GM12801 (cell line): ENCODE results near the gene TMEM213.

ENCODE experiments used
- TF ChIP-seq, protein P1 (sequence below): IDR thresholded peaks from one replicate; pipeline ENCODE4 v1.5.1; 2011; ENCODE audit warnings: control low read depth; ENCODE audit not compliant: insufficient read length; ENCODE audit errors: extremely low read depth

TMEM213 gene

DNA sequence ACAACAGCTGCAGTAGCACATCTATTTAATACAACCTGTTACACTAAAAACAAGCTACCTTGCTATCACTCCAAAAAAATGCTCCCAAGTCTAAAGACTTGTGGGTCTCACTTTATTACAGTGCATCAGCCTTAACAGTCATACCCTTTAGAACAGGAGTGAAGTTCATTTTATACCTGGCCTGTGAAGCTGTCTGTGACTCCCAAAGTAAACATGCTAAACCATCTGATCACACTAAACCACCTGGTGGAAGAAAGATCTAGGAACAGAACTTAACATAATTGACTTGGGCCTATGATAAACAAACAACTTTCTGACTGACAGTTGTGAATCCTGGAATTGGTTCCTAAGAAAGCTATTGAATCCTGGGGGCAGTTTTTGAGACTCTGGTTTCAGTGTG, 81.1 kb downstream of the TMEM213 start:
- TF ChIP-seq, protein P1, sequence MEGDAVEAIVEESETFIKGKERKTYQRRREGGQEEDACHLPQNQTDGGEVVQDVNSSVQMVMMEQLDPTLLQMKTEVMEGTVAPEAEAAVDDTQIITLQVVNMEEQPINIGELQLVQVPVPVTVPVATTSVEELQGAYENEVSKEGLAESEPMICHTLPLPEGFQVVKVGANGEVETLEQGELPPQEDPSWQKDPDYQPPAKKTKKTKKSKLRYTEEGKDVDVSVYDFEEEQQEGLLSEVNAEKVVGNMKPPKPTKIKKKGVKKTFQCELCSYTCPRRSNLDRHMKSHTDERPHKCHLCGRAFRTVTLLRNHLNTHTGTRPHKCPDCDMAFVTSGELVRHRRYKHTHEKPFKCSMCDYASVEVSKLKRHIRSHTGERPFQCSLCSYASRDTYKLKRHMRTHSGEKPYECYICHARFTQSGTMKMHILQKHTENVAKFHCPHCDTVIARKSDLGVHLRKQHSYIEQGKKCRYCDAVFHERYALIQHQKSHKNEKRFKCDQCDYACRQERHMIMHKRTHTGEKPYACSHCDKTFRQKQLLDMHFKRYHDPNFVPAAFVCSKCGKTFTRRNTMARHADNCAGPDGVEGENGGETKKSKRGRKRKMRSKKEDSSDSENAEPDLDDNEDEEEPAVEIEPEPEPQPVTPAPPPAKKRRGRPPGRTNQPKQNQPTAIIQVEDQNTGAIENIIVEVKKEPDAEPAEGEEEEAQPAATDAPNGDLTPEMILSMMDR, result no peak

DNA sequence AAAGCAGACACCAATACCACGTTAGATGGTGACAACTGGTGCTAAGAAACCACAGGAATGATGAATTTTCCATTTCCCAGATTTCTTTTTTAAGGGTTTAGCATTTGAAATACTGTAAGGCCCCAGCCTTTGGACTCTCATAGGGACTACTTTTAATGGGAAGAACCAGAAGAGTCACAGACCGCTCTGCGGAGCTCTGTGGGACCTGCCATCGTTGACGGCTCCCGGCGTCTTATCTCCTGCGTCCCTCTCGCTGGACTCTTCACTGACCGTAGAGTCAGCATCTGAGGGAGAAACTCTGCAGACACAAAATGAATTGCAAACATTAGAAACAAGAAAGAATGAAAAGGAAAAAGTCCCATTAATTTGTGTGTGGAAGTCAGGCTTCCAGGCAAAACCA, 81.6 kb downstream of the TMEM213 start:
- TF ChIP-seq, protein P1, result no peak

DNA sequence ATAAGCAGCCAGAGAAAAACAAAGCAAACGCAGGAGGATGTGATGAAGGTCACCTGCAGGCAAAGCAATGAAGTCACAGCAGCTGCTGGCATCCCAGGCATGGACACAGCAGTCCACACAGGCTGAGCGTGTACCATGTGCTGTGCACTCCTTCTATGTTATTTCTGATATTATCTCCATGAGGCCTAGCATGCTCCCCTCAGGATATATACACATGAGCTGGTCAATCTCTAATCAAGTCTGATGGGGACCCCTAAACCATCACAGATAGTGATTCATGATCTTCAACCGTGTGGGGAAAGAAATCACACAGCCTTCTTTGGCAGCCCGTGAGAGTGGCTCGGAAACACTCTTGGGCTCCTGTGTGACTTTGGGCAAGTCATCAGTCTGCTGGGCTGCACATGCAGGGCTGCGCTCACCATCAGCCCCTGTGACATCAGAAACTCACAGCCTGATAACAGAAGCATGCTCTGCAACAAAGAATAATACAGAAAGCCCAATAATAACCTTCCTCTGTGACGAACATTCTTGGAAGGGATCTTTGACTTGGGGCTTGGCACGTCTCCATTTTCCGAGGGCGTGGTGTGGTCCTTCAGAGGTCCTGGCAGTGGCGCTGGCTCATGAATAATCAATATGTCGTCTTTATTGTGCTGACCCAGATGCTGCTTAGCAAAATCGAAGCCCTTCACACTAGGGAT, 83.2 kb downstream of the TMEM213 start:
- TF ChIP-seq, protein P1, result no peak

DNA sequence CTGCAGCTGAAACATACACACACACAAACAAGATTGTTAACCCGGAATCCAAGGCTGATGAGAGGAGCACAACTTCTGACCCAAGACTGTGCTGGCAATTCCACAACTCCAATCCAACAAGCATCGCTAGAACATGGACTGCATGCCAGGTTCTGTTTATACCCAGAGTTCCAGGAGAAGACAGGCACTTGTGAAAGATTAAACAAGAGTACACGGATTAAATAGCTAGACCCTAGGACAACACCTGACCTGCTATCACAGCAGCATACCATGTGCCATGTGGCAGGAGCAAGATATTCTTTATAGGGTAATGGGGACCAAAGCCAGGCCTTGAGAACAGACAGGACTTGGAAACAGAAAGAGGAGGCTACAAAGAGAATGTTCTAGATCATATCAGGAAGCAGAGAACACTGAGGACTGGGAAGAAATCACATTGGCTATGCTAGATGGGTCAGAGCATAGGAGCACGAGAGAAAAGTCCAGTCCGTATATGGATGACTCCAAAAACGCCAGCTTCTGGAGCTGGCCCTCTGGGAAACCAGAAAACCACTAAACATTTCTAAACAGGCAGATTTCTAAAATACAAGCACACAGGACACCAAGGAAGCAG, 83.9 kb downstream of the TMEM213 start:
- TF ChIP-seq, protein P1, result no peak

DNA sequence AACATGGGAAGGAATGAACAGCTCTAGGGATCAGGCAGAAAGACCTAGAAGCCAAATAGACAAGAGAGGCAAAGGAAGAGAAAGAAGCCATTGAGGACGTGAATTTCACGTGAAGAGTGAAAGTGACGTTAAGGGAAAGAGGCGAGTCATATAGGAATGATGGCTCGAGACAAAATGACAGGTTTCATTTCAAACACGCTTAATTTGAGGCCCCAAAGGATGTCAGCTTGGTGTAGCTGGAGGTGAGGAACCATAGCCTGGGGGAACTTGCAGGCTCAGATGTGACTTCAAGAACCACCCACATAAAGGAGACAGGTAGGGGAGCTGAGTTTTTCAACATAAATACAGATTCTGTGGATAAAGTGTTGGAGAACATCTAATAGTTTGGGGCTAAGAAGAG, 84.5 kb downstream of the TMEM213 start:
- TF ChIP-seq, protein P1, result no peak

DNA sequence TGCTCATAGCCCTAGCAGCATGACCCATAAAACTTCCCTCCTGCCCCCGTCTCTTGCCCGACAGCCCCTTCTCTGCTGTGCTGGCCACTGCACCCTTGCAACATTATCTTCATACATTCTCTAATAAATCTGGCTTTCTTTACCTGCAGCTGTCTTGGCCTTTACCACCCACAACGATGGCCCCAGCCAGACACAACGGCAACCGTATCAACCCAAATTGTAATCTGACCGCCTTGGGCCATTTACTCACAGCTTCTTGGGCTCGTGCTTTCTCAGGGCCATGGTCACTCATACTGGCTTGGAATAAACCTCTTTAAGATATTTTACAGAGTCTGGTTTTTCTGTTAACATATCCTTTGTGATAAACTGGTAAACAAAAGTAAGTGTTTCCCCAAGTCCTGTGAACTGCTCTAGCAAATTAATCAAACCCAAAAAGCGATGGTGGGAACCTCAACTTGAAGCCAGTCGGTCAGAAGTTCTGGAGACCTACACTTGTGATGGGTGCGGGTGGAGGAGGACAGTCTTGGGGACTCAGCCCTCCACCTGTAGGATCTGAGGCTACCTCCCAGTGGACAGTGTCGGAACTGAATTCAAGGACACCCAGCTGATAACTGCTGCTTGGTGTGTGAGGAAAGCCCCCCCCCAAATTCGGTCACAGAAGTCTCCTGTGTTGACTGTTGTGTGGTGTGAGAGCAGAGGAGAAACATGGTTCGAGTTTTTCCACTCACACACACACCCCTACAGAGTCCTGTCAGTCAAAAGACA, 87.8 kb downstream of the TMEM213 start:
- TF ChIP-seq, protein P1, result no peak

DNA sequence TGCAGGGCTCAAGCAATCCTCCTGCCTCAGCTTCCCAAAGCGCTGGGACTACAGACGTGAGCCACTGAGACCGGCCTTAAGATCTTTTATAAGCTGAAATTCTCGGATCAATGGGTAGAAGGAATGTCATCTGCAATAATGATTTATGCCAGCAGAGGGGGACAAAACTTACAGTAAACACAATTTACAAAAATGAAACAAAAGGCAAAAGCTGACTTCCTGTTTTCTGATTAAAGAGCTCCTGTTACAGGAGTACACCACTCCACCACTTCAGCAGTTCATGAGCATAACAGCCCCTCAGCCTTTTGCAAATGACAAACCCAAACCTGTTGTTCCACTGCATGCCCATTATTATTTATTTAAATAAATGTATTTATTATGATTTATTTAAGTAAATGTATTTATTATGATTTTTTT, 88.7 kb downstream of the TMEM213 start:
- TF ChIP-seq, protein P1, result no peak
